GM12878 (cell line): ENCODE results near the gene RNU5B-1. TPM values are rescaled to one million over a fixed set of nuclear protein-coding genes. Genes with fewer than 3 reads are reported as not detected.

Experiments used
- ATAC-seq: fragments of 200-7000 bp; cut with Tn5 transposase; 3 replicates; pipeline ENCODE4 v1.9.1; 2020; ENCODE audit warnings: mild to moderate bottlenecking, moderate library complexity
- BruUV-seq: library from RNA; stranded (reverse); fragments of 400-500 nt; replicated peaks from 2 replicates; lab custom pipeline; 2021; lab: Mats Ljungman, UMichigan
- CTCF ChIA-PET: fragments of 300-600 bp; sonication (Branson Sonifier 250); formaldehyde crosslinking; extraction: SDS; loops from one replicate; lab custom pipeline; 2021; ENCODE audit warnings: inconsistent platforms; lab: Yijun Ruan, JAX
- POLR2A ChIA-PET: fragments of 350-600 bp; formaldehyde crosslinking; extraction: SDS; loops from one replicate; lab custom pipeline; 2021; ENCODE audit warnings: inconsistent platforms; lab: Charles Lee
- RAD21 ChIA-PET: fragments of 300-600 bp; sonication (Branson Sonifier 250); formaldehyde crosslinking; loops from one replicate; lab custom pipeline; 2023; ENCODE audit warnings: antibody characterized with exemption; ENCODE audit not compliant: unreplicated experiment; lab: Charles Lee
- SMC1A ChIA-PET: fragments of 300-600 bp; sonication (Branson Sonifier 250); formaldehyde crosslinking; loops from one replicate; lab custom pipeline; 2023; ENCODE audit not compliant: unreplicated experiment, uncharacterized antibody; lab: Charles Lee
- DNase-seq: peaks from one replicate; pipeline ENCODE4 v3.0.0-alpha.2; 2011; ENCODE audit warnings: low read depth, low spot score
- FAIRE-seq: peaks from 3 replicates; lab custom pipeline; 2011; peaks lifted over from hg19 to GRCh38; lab: Jason Lieb, UNC
- H2AFZ ChIP-seq: 2 replicates; pipeline ENCODE4 v1.6.0; 2011; ENCODE audit warnings: low read depth, low read length, control low read depth; ENCODE audit not compliant: control insufficient read depth
- H3K27ac ChIP-seq: 2 replicates; pipeline ENCODE4 v1.5.1; 2011; ENCODE audit warnings: control low read depth; ENCODE audit not compliant: control insufficient read depth, insufficient read depth
- H3K27me3 ChIP-seq, 2 experiments: replicated peaks in 1 of 2; 2 replicates each; pipeline versions ENCODE4 v1.6.0 to v1.6.1; 2011; ENCODE audit warnings: low read length in 1 of 2; ENCODE audit not compliant: control insufficient read depth in 2 of 2, insufficient read depth in 2 of 2
- H3K36me3 ChIP-seq, 2 experiments: 2 replicates each; pipeline ENCODE4 v1.5.1; 2011; ENCODE audit warnings: low read length in 1 of 2; ENCODE audit not compliant: control insufficient read depth in 2 of 2, insufficient read depth in 2 of 2
- H3K4me1 ChIP-seq: 2 replicates; pipeline ENCODE4 v1.6.1; 2011; ENCODE audit warnings: mild to moderate bottlenecking, low read length, moderate library complexity, mixed read lengths; ENCODE audit not compliant: control insufficient read depth, insufficient read depth
- H3K4me2 ChIP-seq: 2 replicates; pipeline ENCODE4 v1.6.0; 2011; ENCODE audit warnings: control low read depth; ENCODE audit not compliant: control insufficient read depth, insufficient read depth
- H3K4me3 ChIP-seq: fragments of 200-600 bp; sonication (generic); 2 replicates; pipeline ENCODE4 v1.5.1; 2016
- H3K79me2 ChIP-seq: 2 replicates; pipeline ENCODE4 v1.6.0; 2011; ENCODE audit warnings: low read length; ENCODE audit not compliant: control insufficient read depth, insufficient read depth
- H3K9ac ChIP-seq: 2 replicates; pipeline ENCODE4 v1.8.0; 2011; ENCODE audit warnings: low read length, control low read depth, mixed read lengths; ENCODE audit not compliant: control insufficient read depth, insufficient read depth
- H3K9me3 ChIP-seq: replicated peaks from 3 replicates; pipeline ENCODE4 v1.5.1; 2011; ENCODE audit warnings: mild to moderate bottlenecking, low read length; ENCODE audit not compliant: control insufficient read depth, insufficient read depth
- H4K20me1 ChIP-seq: 2 replicates; pipeline ENCODE4 v1.6.0; 2011; ENCODE audit not compliant: control insufficient read depth, insufficient read depth
- BRCA1 ChIP-seq: IDR thresholded peaks from 2 replicates; pipeline ENCODE4 v1.6.1; 2011; ENCODE audit warnings: low read depth, low read length, improper control_type of control experiment
- CTCF ChIP-seq, 3 experiments: IDR thresholded peaks in 2 of 3; conservative IDR thresholded peaks in 1 of 3; 2 replicates each; pipeline ENCODE4 v1.5.1; 2011; ENCODE audit warnings: low read depth in 3 of 3, low read length in 3 of 3, mild to moderate bottlenecking in 3 of 3, control low read depth in 2 of 3, moderate library complexity in 2 of 3, inconsistent platforms in 1 of 3, mixed read lengths in 1 of 3; ENCODE audit not compliant: control insufficient read depth in 2 of 3, insufficient read depth in 1 of 3; ENCODE audit errors: extremely low read depth in 1 of 3
- MEF2B ChIP-seq: fragments of 450-650 bp; IDR thresholded peaks from 2 replicates; pipeline ENCODE4 v1.6.1; 2018; ENCODE audit warnings: mild to moderate bottlenecking, moderate library complexity; ENCODE audit not compliant: partially characterized antibody, poor library complexity, severe bottlenecking
- POLR2AphosphoS5 ChIP-seq: IDR thresholded peaks from 2 replicates; pipeline ENCODE4 v1.6.1; 2011; ENCODE audit warnings: mild to moderate bottlenecking, low read length, inconsistent platforms
- POU2F2 ChIP-seq: IDR thresholded peaks from 3 replicates; pipeline ENCODE4 v1.6.1; 2011; ENCODE audit warnings: low read depth, mild to moderate bottlenecking, low read length, borderline replicate concordance
- RAD21 ChIP-seq: IDR thresholded peaks from 2 replicates; pipeline ENCODE4 v1.6.1; 2011; ENCODE audit warnings: mild to moderate bottlenecking, low read depth, low read length, moderate library complexity; ENCODE audit not compliant: insufficient read depth
- WGBS: methylation state at CpG from one replicate; pipeline ENCODE4 v1.1.6; 2016; ENCODE audit warnings: low lambda C conversion rate; ENCODE audit not compliant: insufficient replicate concordance, insufficient coverage; ENCODE audit errors: missing lambda C conversion rate; 5-methylcytosine and 5-hydroxymethylcytosine counted together
- in situ Hi-C: fragments of 300-500 bp; cut with MboI; formaldehyde crosslinking; loops from 9 replicates; pipeline ENCODE4 v1.14.3; 2018; ENCODE audit warnings: mixed read lengths
- intact Hi-C: fragments of 100-400 bp; cut with micrococcal nuclease; formaldehyde crosslinking; loops from one replicate; pipeline ENCODE4 v1.14.2; 2022; ENCODE audit not compliant: unreplicated experiment
- polyA plus RNA-seq, 11 experiments: library from polyadenylated mRNA; depleted of rRNA in 4 of 11; unstranded in 6 of 11; stranded (reverse) in 5 of 11; fragments of >200 nt; fragmentation: Nextera tagmentation in 4 of 11; fragmentation: Illumina TruSeq in 1 of 11; extraction: Ambion mirVana in 4 of 11; extraction: Trizol in 1 of 11; gene quantifications; 1 replicate in 1 of 11; 2 replicates in 10 of 11; pipeline versions ENCODE4 v1.2.1 to v1.2.3, GENCODE V29; 2011 to 2016; ENCODE audit warnings: inconsistent platforms in 2 of 11, missing spikeins in 2 of 11, low read depth in 1 of 11
- total RNA-seq, 4 experiments: library from RNA; depleted of rRNA in 3 of 4; stranded (reverse); fragments of >200 nt in 3 of 4; fragmentation: Illumina TruSeq in 1 of 4; extraction: Trizol in 1 of 4; gene quantifications; 2 replicates each; pipeline versions ENCODE4 v1.2.1 to v1.2.3, GENCODE V29; 2013 to 2021

RNU5B-1 gene
- total and polyA plus RNA-seq, 10 of the 15 experiments (the other 5 are each of a cell fraction or from before 2014, with no cell fraction given): 19.1 TPM; not detected in 9

GRCh38 chr15:65336493-65337435, 32.3 kb downstream of the RNU5B-1 start:
- Histone ChIP-seq H3K9me3 (no peaks in the 10 kb centered on the region), H3K9ac (no peak overlapping the region), H3K79me2 (no peaks in the 10 kb centered on the region), H3K27me3 (no peaks in the 10 kb centered on the region; a peak in 1 of 4 replicates), H2AFZ (no peak overlapping the region), H3K4me1 (peaks cover 6% of the 10 kb centered on the region), H3K36me3 (no peaks in the 10 kb centered on the region), H4K20me1 (no peaks in the 10 kb centered on the region), H3K27ac (no peak overlapping the region), H3K4me2 (no peak overlapping the region), H3K4me3 (no peak overlapping the region)
- SMC1A ChIA-PET: interaction anchor here (1.1 to 1.3 kb wide), 2 partner anchors 16 to 49 kb away, joined by 3 to 4 read pairs; no protein-coding TSS in a partner anchor
- RAD21 ChIA-PET: no interaction called here
- DNase-seq: no peak
- TF ChIP-seq POLR2AphosphoS5: no peak
- TF ChIP-seq CTCF (IDR thresholded peaks at IDR 0.05 in 2 of 3, conservative IDR thresholded peaks at IDR 0.05 in 1 of 3; ENCODE audit: control insufficient read depth in 2 of 3, extremely low read depth in 1 of 3, insufficient read depth in 1 of 3, low read depth in 3 of 3, low read length in 3 of 3): peak in 1 of 3 experiments; percentile 9; a peak in 1 of 6 replicates
- peak; percentile 8; the same call in 1 of the 2 replicates for TF ChIP-seq RAD21
- TF ChIP-seq POU2F2: peak; percentile 56; the same call in 1 of the 3 replicates
- TF ChIP-seq MEF2B: peak; percentile 33
- TF ChIP-seq BRCA1: no peak
- POLR2A ChIA-PET: interaction anchor here (0.6 kb wide), 1 partner anchor 11 kb away, joined by 3 read pairs; no protein-coding TSS in a partner anchor
- FAIRE-seq: no peak
- BruUV-seq: no TSS peak
- 1% methylated on average over 21 of the region's 21 CpGs for WGBS
- in situ Hi-C loops (no loop called here), intact Hi-C loops (no loop called here)
- peak; percentile 73 for ATAC-seq
- CTCF ChIA-PET: interaction anchor here (0.6 to 1.2 kb wide), 3 partner anchors 13 to 49 kb away, joined by 3 to 7 read pairs (median 3); no protein-coding TSS in a partner anchor
